Measurements from ENCODE around the gene FHDC1. TPM values are rescaled to one million over a fixed set of nuclear protein-coding genes. Genes with fewer than 3 reads are reported as not detected.

The FHDC1 gene
- total RNA-seq, 1 experiment from 2014 or later = 19.9 TPM

DNA sequence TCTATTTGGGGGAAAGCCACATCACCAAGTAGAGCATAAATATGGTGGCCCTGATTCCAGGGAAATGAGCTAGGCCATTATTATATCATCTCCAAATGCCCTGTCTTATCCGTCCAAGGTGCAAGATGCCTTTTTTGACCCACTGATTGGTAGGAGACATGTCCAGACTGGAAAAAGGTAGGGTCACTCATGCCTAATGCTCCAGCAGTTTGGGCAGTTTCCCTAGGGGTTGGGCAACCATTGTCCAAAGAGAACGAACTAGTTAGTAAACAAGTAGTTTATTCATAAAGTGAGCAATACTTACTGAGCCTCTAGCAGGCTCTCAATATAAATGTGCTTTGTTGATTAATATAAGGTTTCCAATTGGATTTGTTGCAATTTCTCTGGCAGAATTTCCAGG lies 6.2 kb downstream of the FHDC1 start:
- no peak overlapping the region for H2AK5ac ChIP-seq (ENCODE audit: insufficient read length, low read length)
- H3K14ac ChIP-seq (ENCODE audit: insufficient read depth, low read length) = no peak overlapping the region
- peaks cover 6% of the 10 kb centered on the region; the same call in 1 of the 2 replicates for H3K4me1 ChIP-seq (ENCODE audit: insufficient read depth, low read length)
- peaks cover 7% of the 10 kb centered on the region for H3K23me2 ChIP-seq (ENCODE audit: insufficient read length, low read depth, low read length, poor library complexity, severe bottlenecking)
- H2BK20ac ChIP-seq (ENCODE audit: low read depth, low read length, poor library complexity, severe bottlenecking) = no peak overlapping the region
- H3K9me3 Mint-ChIP-seq = no peaks in the 10 kb centered on the region
- peaks cover 21 to 31% of the 10 kb centered on the region in 2 experiments for H3K4me1 Mint-ChIP-seq
- peaks cover 3% of the 10 kb centered on the region for H3K79me1 ChIP-seq (ENCODE audit: insufficient read depth, low read depth, low read length, poor library complexity, severe bottlenecking)
- peaks cover 15 to 44% (median 28%) of the 10 kb centered on the region in 3 experiments for H3K36me3 Mint-ChIP-seq (ENCODE audit: insufficient read depth in 1 of 3, low read depth in 3 of 3)
- no peak overlapping the region for H2AFZ ChIP-seq (ENCODE audit: low read length)
- peaks cover 47% of the 10 kb centered on the region; the same call in 1 of the 2 replicates for H3K79me2 ChIP-seq (ENCODE audit: insufficient read depth, low read length)
- no peak overlapping the region for H2BK15ac ChIP-seq (ENCODE audit: low read depth, low read length)
- H3T11ph ChIP-seq (ENCODE audit: low read length) = no peak overlapping the region
- H3K23ac ChIP-seq (ENCODE audit: insufficient read length, low read depth, low read length) = no peak overlapping the region
- H2BK5ac ChIP-seq (ENCODE audit: insufficient read length, low read length) = no peak overlapping the region
- peaks cover 20% of the 10 kb centered on the region for H3K27me3 Mint-ChIP-seq (ENCODE audit: low read depth)
- H4K5ac ChIP-seq (ENCODE audit: insufficient read length, low read depth, low read length) = no peak overlapping the region
- no peak overlapping the region for H3K56ac ChIP-seq (ENCODE audit: insufficient read length, low read depth, low read length)
- no peak overlapping the region for H4K8ac ChIP-seq (replicated peaks; ENCODE audit: insufficient read length, low read depth, low read length)
- H2BK12ac ChIP-seq (ENCODE audit: insufficient read length, low read depth, low read length) = no peak overlapping the region
- no peak overlapping the region for H4K91ac ChIP-seq (ENCODE audit: insufficient read length, low read depth, low read length)
- no peak overlapping the region for H3K4me3 Mint-ChIP-seq
- H3K27ac Mint-ChIP-seq = no peak overlapping the region
- no peak overlapping the region for H2BK120ac ChIP-seq (ENCODE audit: low read depth, low read length, poor library complexity, severe bottlenecking)
- TF ChIP-seq, protein P1, sequence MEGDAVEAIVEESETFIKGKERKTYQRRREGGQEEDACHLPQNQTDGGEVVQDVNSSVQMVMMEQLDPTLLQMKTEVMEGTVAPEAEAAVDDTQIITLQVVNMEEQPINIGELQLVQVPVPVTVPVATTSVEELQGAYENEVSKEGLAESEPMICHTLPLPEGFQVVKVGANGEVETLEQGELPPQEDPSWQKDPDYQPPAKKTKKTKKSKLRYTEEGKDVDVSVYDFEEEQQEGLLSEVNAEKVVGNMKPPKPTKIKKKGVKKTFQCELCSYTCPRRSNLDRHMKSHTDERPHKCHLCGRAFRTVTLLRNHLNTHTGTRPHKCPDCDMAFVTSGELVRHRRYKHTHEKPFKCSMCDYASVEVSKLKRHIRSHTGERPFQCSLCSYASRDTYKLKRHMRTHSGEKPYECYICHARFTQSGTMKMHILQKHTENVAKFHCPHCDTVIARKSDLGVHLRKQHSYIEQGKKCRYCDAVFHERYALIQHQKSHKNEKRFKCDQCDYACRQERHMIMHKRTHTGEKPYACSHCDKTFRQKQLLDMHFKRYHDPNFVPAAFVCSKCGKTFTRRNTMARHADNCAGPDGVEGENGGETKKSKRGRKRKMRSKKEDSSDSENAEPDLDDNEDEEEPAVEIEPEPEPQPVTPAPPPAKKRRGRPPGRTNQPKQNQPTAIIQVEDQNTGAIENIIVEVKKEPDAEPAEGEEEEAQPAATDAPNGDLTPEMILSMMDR (conservative IDR thresholded peaks at IDR 0.05) = no peak
- H3K9me3 ChIP-seq (ENCODE audit: control insufficient read depth, low read depth, low read length) = no peaks in the 10 kb centered on the region
- H3K4ac ChIP-seq (ENCODE audit: low read depth, low read length) = no peak overlapping the region
- no peak for DNase-seq
- H4K20me1 ChIP-seq (ENCODE audit: control insufficient read depth, insufficient read depth, insufficient read length) = no peaks in the 10 kb centered on the region
- no peak overlapping the region for H3K27ac ChIP-seq (ENCODE audit: insufficient read length, low read depth, low read length)
- H3K27me3 ChIP-seq (ENCODE audit: insufficient read depth, low read length) = no peaks in the 10 kb centered on the region
- WGBS (ENCODE audit: extremely low coverage, insufficient read length, low lambda C conversion rate) = no CpG with 5 or more reads among the region's 2 CpGs
- no peak overlapping the region for H3K18ac ChIP-seq (ENCODE audit: insufficient read length, low read depth, low read length)
- no peak overlapping the region for H3K9ac ChIP-seq (ENCODE audit: extremely low read depth, insufficient read length, low read length)
- H3K4me2 ChIP-seq (ENCODE audit: insufficient read depth, insufficient read length, low read length) = no peak overlapping the region

Data from H9 (cell line).